ENCODE measurements around the gene HIBCH. TPM values are rescaled to one million over a fixed set of nuclear protein-coding genes. Genes with fewer than 3 reads are reported as not detected.

Gene HIBCH
- total RNA-seq, 1 donor from 2014 or later, result 16.3 TPM

- H3K9me3 Mint-ChIP-seq (ENCODE audit: unreplicated experiment), result no peaks in the 10 kb centered on the region
- Histone ChIP-seq H3K4me2 (ENCODE audit: low read length) (no peak overlapping the region), H3K9me3 (ENCODE audit: insufficient read depth, low read depth, low read length) (no peaks in the 10 kb centered on the region), H2AFZ (ENCODE audit: low read depth, low read length) (no peak overlapping the region), H3K4me3 (ENCODE audit: insufficient read depth, low read depth, low read length) (no peak overlapping the region), H3K27me3 (ENCODE audit: insufficient read depth, low read length) (no peaks in the 10 kb centered on the region), H3K9ac (ENCODE audit: low read length) (no peak overlapping the region), H3K27ac (ENCODE audit: low read depth, low read length) (no peak overlapping the region), H4K20me1 (ENCODE audit: insufficient read depth, low read length) (no peaks in the 10 kb centered on the region), H3K79me2 (ENCODE audit: insufficient read depth, low read length) (no peaks in the 10 kb centered on the region), H3K4me1 (ENCODE audit: insufficient read depth, low read length) (no peaks in the 10 kb centered on the region), H3K36me3 (ENCODE audit: insufficient read depth, low read length) (no peaks in the 10 kb centered on the region)
- no peaks in the 10 kb centered on the region for H3K27me3 Mint-ChIP-seq (ENCODE audit: low read depth, unreplicated experiment)
- no peaks in the 10 kb centered on the region for H3K4me1 Mint-ChIP-seq (ENCODE audit: low read depth, unreplicated experiment)
- no peak overlapping the region for H3K27ac Mint-ChIP-seq (ENCODE audit: unreplicated experiment)
- DNase-seq (ENCODE audit: low read depth) (peak; percentile 55), FAIRE-seq (no peak)
- H3K4me3 Mint-ChIP-seq (ENCODE audit: unreplicated experiment), result no peak overlapping the region
- TF ChIP-seq EZH2 (IDR thresholded peaks at IDR 0.05; ENCODE audit: insufficient read depth, low read length) (no peak), CTCF (IDR thresholded peaks at IDR 0.05; ENCODE audit: insufficient read depth, low read depth, low read length) (no peak)
- no peaks in the 10 kb centered on the region for H3K36me3 Mint-ChIP-seq (ENCODE audit: low read depth, unreplicated experiment)
These were observed 33.3 kb upstream of the HIBCH start for GRCh38 chr2:190352668-190353536.

- Histone ChIP-seq H3K36me3 (ENCODE audit: insufficient read depth, low read length) (no peaks in the 10 kb centered on the region), H3K9ac (ENCODE audit: low read length) (no peak overlapping the region), H3K27ac (ENCODE audit: low read depth, low read length) (no peak overlapping the region), H3K4me2 (ENCODE audit: low read length) (no peak overlapping the region), H3K4me3 (ENCODE audit: insufficient read depth, low read depth, low read length) (no peak overlapping the region), H2AFZ (ENCODE audit: low read depth, low read length) (no peak overlapping the region), H4K20me1 (ENCODE audit: insufficient read depth, low read length) (no peaks in the 10 kb centered on the region), H3K4me1 (ENCODE audit: insufficient read depth, low read length) (no peaks in the 10 kb centered on the region), H3K27me3 (ENCODE audit: insufficient read depth, low read length) (no peaks in the 10 kb centered on the region), H3K9me3 (ENCODE audit: insufficient read depth, low read depth, low read length) (no peaks in the 10 kb centered on the region), H3K79me2 (ENCODE audit: insufficient read depth, low read length) (no peaks in the 10 kb centered on the region)
- Mint-ChIP-seq H3K27me3 (ENCODE audit: low read depth, unreplicated experiment) (no peaks in the 10 kb centered on the region), H3K9me3 (ENCODE audit: unreplicated experiment) (no peaks in the 10 kb centered on the region), H3K36me3 (ENCODE audit: low read depth, unreplicated experiment) (no peaks in the 10 kb centered on the region), H3K4me3 (ENCODE audit: unreplicated experiment) (no peak overlapping the region), H3K27ac (ENCODE audit: unreplicated experiment) (no peak overlapping the region), H3K4me1 (ENCODE audit: low read depth, unreplicated experiment) (no peaks in the 10 kb centered on the region)
- FAIRE-seq (no peak), DNase-seq (ENCODE audit: low read depth) (no peak)
- TF ChIP-seq CTCF (IDR thresholded peaks at IDR 0.05; ENCODE audit: insufficient read depth, low read depth, low read length) (no peak), EZH2 (IDR thresholded peaks at IDR 0.05; ENCODE audit: insufficient read depth, low read length) (no peak)
These were observed 32.3 kb upstream of the HIBCH start for GRCh38 chr2:190351955-190352354.

GRCh38 chr2:190350371-190350770 is 30.7 kb upstream of the HIBCH start:
- FAIRE-seq, result no peak

More at GRCh38 chr2:190350371-190350770, 30.7 kb upstream of the HIBCH start:
- H2AFZ ChIP-seq (ENCODE audit: low read depth, low read length), result no peak overlapping the region
- TF ChIP-seq EZH2 (IDR thresholded peaks at IDR 0.05; ENCODE audit: insufficient read depth, low read length) (no peak), CTCF (IDR thresholded peaks at IDR 0.05; ENCODE audit: insufficient read depth, low read depth, low read length) (no peak)
- Mint-ChIP-seq H3K9me3 (ENCODE audit: unreplicated experiment) (no peaks in the 10 kb centered on the region), H3K4me3 (ENCODE audit: unreplicated experiment) (no peak overlapping the region), H3K27ac (ENCODE audit: unreplicated experiment) (no peak overlapping the region), H3K36me3 (ENCODE audit: low read depth, unreplicated experiment) (no peaks in the 10 kb centered on the region), H3K27me3 (ENCODE audit: low read depth, unreplicated experiment) (no peaks in the 10 kb centered on the region), H3K4me1 (ENCODE audit: low read depth, unreplicated experiment) (no peaks in the 10 kb centered on the region)
- no peak overlapping the region for H3K4me2 ChIP-seq (ENCODE audit: low read length)
- no peaks in the 10 kb centered on the region for H3K9me3 ChIP-seq (ENCODE audit: insufficient read depth, low read depth, low read length)
- H3K4me1 ChIP-seq (ENCODE audit: insufficient read depth, low read length), result no peaks in the 10 kb centered on the region
- peaks cover 13% of the 10 kb centered on the region for H3K79me2 ChIP-seq (ENCODE audit: insufficient read depth, low read length)
- no peak overlapping the region for H3K9ac ChIP-seq (ENCODE audit: low read length)
- H3K27me3 ChIP-seq (ENCODE audit: insufficient read depth, low read length), result no peaks in the 10 kb centered on the region
- no peaks in the 10 kb centered on the region for H3K36me3 ChIP-seq (ENCODE audit: insufficient read depth, low read length)
- no peak overlapping the region for H3K27ac ChIP-seq (ENCODE audit: low read depth, low read length)
- no peak overlapping the region for H3K4me3 ChIP-seq (ENCODE audit: insufficient read depth, low read depth, low read length)
- no peak for DNase-seq (ENCODE audit: low read depth)
- H4K20me1 ChIP-seq (ENCODE audit: insufficient read depth, low read length), result no peaks in the 10 kb centered on the region

Data from astrocyte (in vitro differentiated cells and primary cell).